ENCODE data around the gene LUZP1. TPM values are rescaled to one million over a fixed set of nuclear protein-coding genes. Genes with fewer than 3 reads are reported as not detected.

LUZP1 gene
- total and polyA plus RNA-seq, 10 of the 15 experiments (the other 5 are each of a cell fraction or from before 2014, with no cell fraction given): 11.3 to 28.2 (median 17.3) TPM

DNA sequence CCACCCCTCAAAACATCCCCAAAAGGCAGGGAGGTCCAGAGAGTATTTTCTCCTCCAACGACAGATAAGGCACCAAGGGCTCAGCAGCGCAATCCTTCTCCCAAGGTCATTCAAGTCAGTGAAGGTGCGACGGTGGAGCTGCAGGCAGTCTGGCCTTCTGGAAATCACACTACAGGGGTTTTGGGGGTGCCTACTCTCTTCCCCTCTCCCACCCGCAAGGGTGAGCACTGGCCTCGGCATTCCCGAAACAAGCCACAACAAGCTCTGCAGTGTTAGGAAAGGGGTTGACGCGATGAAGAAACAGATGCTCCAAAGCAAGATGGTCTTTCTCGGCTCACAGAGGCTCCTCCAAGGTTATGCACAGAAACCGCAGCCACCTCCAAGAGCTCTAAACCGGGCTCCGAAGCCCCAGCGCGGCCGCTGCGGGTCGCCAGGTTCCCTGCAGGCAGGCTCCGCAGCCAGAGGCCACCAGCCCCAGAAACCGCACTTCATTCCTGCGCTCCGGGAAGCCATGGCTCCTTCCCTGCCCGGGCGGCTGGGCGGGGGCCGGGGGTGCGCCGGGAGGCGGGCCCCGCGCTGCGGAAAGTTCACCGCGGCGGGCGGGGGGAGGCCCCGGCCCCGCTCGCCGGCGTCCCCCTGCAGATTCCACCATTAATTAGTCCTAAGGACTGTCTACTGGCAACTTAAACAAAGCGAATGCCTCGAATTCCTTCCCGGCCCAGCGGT, 1.1 kb downstream of the LUZP1 start (continued):
- TF ChIP-seq, protein P1, sequence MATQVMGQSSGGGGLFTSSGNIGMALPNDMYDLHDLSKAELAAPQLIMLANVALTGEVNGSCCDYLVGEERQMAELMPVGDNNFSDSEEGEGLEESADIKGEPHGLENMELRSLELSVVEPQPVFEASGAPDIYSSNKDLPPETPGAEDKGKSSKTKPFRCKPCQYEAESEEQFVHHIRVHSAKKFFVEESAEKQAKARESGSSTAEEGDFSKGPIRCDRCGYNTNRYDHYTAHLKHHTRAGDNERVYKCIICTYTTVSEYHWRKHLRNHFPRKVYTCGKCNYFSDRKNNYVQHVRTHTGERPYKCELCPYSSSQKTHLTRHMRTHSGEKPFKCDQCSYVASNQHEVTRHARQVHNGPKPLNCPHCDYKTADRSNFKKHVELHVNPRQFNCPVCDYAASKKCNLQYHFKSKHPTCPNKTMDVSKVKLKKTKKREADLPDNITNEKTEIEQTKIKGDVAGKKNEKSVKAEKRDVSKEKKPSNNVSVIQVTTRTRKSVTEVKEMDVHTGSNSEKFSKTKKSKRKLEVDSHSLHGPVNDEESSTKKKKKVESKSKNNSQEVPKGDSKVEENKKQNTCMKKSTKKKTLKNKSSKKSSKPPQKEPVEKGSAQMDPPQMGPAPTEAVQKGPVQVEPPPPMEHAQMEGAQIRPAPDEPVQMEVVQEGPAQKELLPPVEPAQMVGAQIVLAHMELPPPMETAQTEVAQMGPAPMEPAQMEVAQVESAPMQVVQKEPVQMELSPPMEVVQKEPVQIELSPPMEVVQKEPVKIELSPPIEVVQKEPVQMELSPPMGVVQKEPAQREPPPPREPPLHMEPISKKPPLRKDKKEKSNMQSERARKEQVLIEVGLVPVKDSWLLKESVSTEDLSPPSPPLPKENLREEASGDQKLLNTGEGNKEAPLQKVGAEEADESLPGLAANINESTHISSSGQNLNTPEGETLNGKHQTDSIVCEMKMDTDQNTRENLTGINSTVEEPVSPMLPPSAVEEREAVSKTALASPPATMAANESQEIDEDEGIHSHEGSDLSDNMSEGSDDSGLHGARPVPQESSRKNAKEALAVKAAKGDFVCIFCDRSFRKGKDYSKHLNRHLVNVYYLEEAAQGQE (IDR thresholded peaks at IDR 0.05; ENCODE audit: low read depth, low read length): no peak
- TF ChIP-seq RUNX3 (IDR thresholded peaks at IDR 0.05; ENCODE audit: low read length) (peak; percentile 69), IKZF1 (conservative IDR thresholded peaks at IDR 0.05) (peak; percentile 77), TAF1 (IDR thresholded peaks at IDR 0.05; ENCODE audit: borderline replicate concordance, low read depth, low read length) (no peak), YY1 (IDR thresholded peaks at IDR 0.05; ENCODE audit: low read depth, low read length) (peak; percentile 21; the same call in 1 of the 2 replicates), HDAC6 (IDR thresholded peaks at IDR 0.05; ENCODE audit: unreplicated experiment) (no peak), POU2F2 (IDR thresholded peaks at IDR 0.05; ENCODE audit: borderline replicate concordance, low read depth, low read length) (no peak), CBX5 (IDR thresholded peaks at IDR 0.05; ENCODE audit: low read depth) (no peak), EED (IDR thresholded peaks at IDR 0.05; ENCODE audit: low read depth) (no peak), EGR1 (IDR thresholded peaks at IDR 0.05; ENCODE audit: borderline replicate concordance in 1 of 2, low read depth in 2 of 2, low read length in 2 of 2) (no peak), CHD4 (IDR thresholded peaks at IDR 0.05) (no peak), RBBP5 (conservative IDR thresholded peaks at IDR 0.05) (no peak), CREB1 (IDR thresholded peaks at IDR 0.05; ENCODE audit: low read depth) (no peak), KLF5 (IDR thresholded peaks at IDR 0.05; ENCODE audit: partially characterized antibody) (no peak), HSF1 (IDR thresholded peaks at IDR 0.05; ENCODE audit: low read depth, low read length) (no peak), GATAD2B (conservative IDR thresholded peaks at IDR 0.05; ENCODE audit: low read depth) (0 out of 2 replicates have a peak, but pooled peaks have one; percentile 46), BCL11A (IDR thresholded peaks at IDR 0.05; ENCODE audit: low read depth, low read length) (no peak), CTCF (IDR thresholded peaks at IDR 0.05 in 2 of 3, conservative IDR thresholded peaks at IDR 0.05 in 1 of 3; ENCODE audit: control insufficient read depth in 2 of 3, extremely low read depth in 1 of 3, insufficient read depth in 1 of 3, low read depth in 3 of 3, low read length in 3 of 3) (no peak), NBN (IDR thresholded peaks at IDR 0.05) (no peak), TBL1XR1 (IDR thresholded peaks at IDR 0.05; ENCODE audit: low read depth, low read length) (no peak)
- TF ChIP-seq, protein P2, sequence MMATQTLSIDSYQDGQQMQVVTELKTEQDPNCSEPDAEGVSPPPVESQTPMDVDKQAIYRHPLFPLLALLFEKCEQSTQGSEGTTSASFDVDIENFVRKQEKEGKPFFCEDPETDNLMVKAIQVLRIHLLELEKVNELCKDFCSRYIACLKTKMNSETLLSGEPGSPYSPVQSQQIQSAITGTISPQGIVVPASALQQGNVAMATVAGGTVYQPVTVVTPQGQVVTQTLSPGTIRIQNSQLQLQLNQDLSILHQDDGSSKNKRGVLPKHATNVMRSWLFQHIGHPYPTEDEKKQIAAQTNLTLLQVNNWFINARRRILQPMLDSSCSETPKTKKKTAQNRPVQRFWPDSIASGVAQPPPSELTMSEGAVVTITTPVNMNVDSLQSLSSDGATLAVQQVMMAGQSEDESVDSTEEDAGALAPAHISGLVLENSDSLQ (IDR thresholded peaks at IDR 0.05): no peak
- TF ChIP-seq, protein P3, sequence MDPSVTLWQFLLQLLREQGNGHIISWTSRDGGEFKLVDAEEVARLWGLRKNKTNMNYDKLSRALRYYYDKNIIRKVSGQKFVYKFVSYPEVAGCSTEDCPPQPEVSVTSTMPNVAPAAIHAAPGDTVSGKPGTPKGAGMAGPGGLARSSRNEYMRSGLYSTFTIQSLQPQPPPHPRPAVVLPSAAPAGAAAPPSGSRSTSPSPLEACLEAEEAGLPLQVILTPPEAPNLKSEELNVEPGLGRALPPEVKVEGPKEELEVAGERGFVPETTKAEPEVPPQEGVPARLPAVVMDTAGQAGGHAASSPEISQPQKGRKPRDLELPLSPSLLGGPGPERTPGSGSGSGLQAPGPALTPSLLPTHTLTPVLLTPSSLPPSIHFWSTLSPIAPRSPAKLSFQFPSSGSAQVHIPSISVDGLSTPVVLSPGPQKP (IDR thresholded peaks at IDR 0.05; ENCODE audit: low read depth, low read length): no peak

All from GM12878 (cell line).